GM06990 (cell line): ENCODE data around the gene SLAMF7.

Experiments
- DNase-seq: peaks from one replicate; pipeline ENCODE4 v3.0.0-alpha.2; 2011; ENCODE audit not compliant: insufficient read length; ENCODE audit errors: extremely low read depth
- H3K27me3 ChIP-seq: replicated peaks from 2 replicates; pipeline ENCODE4 v1.6.0; 2011; ENCODE audit warnings: low read length; ENCODE audit not compliant: control insufficient read depth, insufficient read depth
- H3K36me3 ChIP-seq: 2 replicates; pipeline ENCODE4 v1.5.1; 2011; ENCODE audit warnings: low read length; ENCODE audit not compliant: control insufficient read depth, insufficient read depth
- H3K4me3 ChIP-seq: replicated peaks from 2 replicates; pipeline ENCODE4 v1.5.1; 2011; ENCODE audit warnings: low read depth, mild to moderate bottlenecking, control low read depth, low read length
- CTCF ChIP-seq: IDR thresholded peaks from 2 replicates; pipeline ENCODE4 v1.5.1; 2011; ENCODE audit warnings: low read length, control low read depth, mild to moderate bottlenecking, inconsistent platforms; ENCODE audit not compliant: insufficient read depth, poor library complexity, severe bottlenecking

The SLAMF7 gene

GRCh38 chr1:160789051-160789701, 50.1 kb downstream of the SLAMF7 start:
- DNase-seq: no peak
- Histone ChIP-seq H3K27me3 (no peaks in the 10 kb centered on the region), H3K36me3 (no peaks in the 10 kb centered on the region), H3K4me3 (peak overlapping the region; percentile 8)
- no peak for TF ChIP-seq CTCF

- DNase-seq: peak; percentile 82
- H3K27me3 ChIP-seq: no peaks in the 10 kb centered on the region
- no peak for TF ChIP-seq CTCF
- H3K4me3 ChIP-seq: no peak overlapping the region
- H3K36me3 ChIP-seq: no peaks in the 10 kb centered on the region
Observed at GRCh38 chr1:160789702-160790611, 50.9 kb downstream of the SLAMF7 start.

GRCh38 chr1:160794376-160794775, 55.3 kb downstream of the SLAMF7 start:
- Histone ChIP-seq H3K36me3 (no peaks in the 10 kb centered on the region), H3K27me3 (no peaks in the 10 kb centered on the region), H3K4me3 (no peak overlapping the region)
- no peak for DNase-seq
- TF ChIP-seq CTCF: no peak

GRCh38 chr1:160795951-160796383, 56.9 kb downstream of the SLAMF7 start, which contains the start of gene LY9:
Gene LY9, plus strand, starts transcription at chr1:160796174. Its CDS starts 14 bp downstream, at chr1:160796188.
- peak; percentile 75 for DNase-seq
- peak within 1 kb of the TSS; percentile 51 for H3K4me3 ChIP-seq
- no peak for TF ChIP-seq CTCF
- no peaks in the 10 kb centered on the region for H3K36me3 ChIP-seq
- H3K27me3 ChIP-seq: no peaks in the 10 kb centered on the region

- DNase-seq: peak; percentile 51
- TF ChIP-seq CTCF: no peak
- peaks cover 6% of the 10 kb centered on the region for H3K36me3 ChIP-seq
- H3K4me3 ChIP-seq: peak overlapping the region; percentile 51
- no peaks in the 10 kb centered on the region for H3K27me3 ChIP-seq
Observed at GRCh38 chr1:160797271-160797709, 58.2 kb downstream of the SLAMF7 start.
